CD4-positive, alpha-beta T cell treated with Interleukin-21 for 1 hour (primary cell): Measurements from ENCODE around the gene MYH6.
"Not testable (repeated sequence)": the region's sequence is repeated elsewhere in the genome, so short reads cannot be mapped to it uniquely, and the experiment has no call there.

ENCODE experiments used
- DNase-seq: peaks from one replicate; pipeline ENCODE4 v3.0.0-alpha.2; 2020

Gene MYH6

DNA sequence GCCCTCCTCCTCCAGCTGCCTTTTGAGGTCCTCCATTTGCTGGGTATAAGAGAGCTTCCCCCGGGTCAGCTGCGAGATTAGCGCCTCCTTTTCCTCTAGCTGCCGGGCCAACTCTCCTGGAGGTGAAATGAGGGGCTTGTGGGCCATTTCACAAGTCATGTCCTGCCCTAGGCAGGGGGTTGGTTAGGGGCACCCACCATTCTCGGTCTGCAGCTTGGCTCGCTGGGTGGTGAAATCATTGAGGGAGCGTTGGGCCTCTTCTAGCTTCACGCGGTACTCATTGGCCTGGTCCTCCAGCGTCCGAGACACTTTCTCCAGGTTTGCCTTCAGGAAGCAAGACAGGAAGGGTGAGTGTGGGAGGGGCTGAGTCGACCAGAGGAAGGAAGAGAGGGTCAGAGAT lies 18.7 kb downstream of the MYH6 start:
- no peak for DNase-seq

GRCh38 chr14:23388996-23389395 lies 19.1 kb downstream of the MYH6 start:
- DNase-seq = no peak

DNA sequence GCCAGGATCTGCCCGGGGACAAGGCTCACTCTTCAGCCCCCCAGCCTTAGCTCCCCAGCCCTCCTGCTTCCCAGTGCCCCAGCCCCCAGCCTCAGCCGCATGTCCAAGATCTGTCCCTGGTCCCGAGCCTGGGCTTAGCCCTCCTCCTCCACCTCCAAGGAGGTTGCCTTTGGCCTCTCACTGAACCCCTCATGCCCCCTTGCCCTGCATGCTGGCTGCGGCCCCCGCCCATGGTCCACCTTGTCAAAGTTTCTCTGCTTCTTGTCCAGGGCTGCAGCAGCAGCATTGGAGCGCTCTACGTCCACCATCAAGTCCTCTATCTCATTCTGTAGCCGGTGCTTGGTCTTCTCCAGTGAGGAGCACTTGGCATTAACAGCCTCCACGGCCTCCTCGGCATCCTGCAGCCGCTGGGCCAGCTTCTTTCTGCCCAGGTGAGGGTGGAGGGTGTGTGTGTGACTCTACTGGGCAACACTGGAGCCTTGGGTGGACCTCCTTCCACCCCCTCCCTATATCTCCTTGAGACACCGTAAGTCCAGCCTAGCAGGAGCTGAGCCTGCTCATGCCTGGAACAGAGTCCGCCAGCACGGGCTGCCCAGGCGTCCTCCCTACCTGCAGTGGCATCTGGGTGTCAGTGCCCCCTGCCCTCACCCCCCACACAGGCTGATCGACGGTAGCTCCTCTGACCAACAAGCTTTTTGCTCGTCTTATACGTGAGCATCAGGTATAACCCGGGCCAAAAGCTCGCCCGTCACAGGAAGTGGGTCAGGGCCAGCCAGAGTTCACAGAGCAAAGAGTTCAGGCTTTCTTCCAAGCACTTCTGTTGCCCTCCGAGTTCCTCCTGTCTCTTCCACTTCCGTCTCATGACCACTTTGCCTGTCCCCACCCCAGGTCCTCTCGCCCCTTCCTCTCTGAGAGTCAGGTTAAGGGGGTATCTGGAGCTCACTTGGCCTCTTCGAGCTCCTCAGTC lies 19.9 kb downstream of the MYH6 start:
- no peak for DNase-seq

DNA sequence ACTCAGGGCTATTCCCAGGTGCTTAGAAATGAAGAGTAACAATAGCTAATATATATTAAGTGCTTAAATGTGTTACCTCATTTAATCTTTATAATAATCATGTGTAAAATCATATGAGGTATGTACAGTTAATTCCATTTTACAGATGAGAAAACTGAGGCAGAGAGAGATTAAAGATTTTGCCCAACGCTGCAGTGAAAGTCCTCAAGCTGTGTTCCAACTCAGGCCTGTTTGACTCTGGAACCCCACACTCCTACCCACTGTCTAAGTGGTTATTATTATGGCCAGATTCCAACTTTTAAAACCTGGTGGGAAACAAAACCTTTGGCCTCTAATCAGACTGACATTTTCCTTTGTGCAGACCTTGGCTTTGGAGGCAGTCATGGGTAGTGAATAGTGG lies 21.1 kb downstream of the MYH6 start:
- DNase-seq = no peak

DNA sequence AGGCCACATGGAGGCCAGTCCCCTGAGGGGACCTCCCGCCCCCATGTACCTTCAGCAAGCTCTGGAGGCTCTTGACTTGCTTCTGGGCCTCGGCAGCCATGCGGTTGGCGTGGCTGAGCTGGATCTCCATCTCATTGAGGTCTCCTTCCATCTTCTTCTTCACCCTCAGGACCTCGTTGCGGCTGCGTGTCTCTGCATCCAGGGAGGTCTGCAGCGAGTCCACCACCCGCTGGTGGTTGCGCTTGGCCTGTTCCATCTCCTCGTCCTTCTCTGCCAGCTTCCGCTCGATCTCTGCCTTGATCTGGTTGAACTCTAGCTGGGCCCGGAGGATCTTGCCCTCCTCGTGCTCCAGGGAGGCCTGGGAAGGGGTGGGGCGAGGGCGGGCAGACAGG lies 21.8 kb downstream of the MYH6 start:
- DNase-seq = not testable (repeated sequence)

DNA sequence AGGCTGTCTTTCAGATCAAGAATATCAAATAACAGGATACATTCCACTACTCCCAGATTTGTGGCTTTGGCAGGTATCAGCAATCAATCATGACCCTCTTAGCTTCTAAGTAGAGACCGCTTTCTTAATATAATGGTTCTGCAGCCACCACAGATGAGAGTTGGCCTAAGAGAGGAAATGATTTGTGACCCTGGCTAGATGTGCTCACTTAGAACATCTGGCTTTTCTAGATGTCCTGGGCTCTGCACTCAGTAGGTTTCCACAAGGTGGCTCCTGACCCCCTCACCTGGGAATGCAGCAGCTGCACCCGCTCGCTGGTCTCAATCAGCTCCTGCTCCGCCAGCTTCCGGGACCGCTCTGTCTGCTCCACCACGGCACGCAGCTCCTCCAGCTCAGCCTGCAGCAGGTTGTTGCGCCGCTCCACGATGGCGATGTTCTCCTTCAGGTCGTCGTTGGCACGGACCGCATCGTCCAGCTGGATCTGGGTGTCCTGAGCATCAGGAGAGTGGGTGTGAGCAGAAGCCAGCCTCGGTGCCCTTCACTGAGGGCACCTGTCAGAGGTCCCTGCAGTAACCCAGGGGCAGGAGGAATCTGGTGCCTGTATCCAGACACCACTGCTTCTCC lies 22.3 kb downstream of the MYH6 start:
- no peak for DNase-seq

- DNase-seq = no peak
Measured at GRCh38 chr14:23385244-23385641, 22.8 kb downstream of the MYH6 start.

- no peak for DNase-seq
Measured at GRCh38 chr14:23384364-23385080, 23.6 kb downstream of the MYH6 start.

GRCh38 chr14:23382731-23383440 lies 25.2 kb downstream of the MYH6 start:
- no peak for DNase-seq

DNA sequence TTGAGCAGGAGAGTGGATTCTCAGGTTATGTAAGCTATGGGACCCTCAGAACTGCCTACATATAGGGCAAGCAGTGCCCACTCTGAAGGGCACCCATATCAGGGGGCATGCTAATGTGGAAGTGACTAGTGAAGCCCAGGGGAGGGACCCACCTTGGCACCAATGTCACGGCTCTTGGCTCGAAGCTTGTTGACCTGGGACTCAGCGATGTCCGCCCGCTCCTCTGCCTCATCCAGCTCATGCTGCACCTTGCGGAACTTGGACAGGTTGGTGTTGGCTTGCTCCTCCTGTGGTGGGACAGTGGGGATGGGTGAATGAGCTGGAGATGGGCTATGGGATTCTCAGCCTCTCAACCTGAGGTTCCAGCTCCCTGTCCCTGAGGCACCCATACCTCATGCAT lies 25.8 kb downstream of the MYH6 start:
- no peak for DNase-seq

DNA sequence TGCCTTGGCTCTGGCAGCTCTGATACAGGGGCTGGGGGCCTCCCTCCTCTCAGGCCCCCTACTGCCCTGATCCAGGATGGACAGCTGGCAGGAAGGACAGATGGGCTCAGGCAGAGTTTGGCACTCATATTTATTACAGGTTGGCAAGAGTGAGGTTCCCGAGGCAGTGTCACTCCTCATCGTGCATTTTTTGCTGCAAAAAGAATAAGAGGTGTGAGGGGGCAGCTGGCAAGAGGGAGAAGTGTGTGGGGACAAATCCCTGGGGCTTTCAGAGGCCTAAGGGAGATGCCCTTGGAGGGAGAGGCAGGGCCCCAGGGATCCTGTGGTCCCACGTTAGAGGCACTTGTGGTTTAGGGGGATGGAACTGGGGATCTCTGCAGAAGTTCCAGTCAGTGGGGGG lies 26.2 kb downstream of the MYH6 start:
- no peak for DNase-seq

- no peak for DNase-seq
Measured at GRCh38 chr14:23380976-23381375, 27.1 kb downstream of the MYH6 start.

DNA sequence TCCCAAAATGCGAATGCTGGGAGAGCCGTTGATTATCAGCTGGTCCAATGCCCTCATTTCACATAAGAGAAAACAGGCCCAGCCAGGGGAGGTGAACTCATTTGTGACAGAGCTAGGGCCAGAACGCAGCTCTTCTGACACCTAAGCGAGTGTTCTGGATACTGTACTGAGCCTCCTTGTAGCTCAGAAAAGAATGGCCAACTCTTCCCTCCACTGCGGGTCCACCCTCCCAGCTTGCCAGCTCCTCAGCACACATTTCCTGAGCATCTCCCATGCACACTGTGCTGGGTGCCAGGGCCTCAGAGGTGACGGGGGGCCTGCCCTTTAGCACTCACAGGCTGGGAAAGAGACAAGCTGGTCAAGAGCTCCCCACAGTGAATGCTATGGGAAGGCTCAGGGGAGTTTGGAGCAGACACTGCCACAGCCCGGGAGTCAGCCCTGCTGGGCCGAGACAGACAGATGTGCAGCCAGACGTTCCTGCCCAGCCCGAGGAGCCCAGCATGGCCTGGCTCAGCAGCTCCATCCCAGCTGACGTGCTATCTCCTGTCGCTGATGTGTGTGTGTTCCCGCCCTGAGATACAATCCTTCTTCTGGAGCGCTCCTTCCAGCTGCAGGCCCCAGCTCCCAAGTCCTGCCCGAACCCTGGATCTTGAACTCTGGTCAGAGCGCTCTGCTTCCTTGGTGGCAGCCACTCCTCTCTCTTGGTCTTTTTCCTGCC lies 27.7 kb downstream of the MYH6 start:
- no peak for DNase-seq

DNA sequence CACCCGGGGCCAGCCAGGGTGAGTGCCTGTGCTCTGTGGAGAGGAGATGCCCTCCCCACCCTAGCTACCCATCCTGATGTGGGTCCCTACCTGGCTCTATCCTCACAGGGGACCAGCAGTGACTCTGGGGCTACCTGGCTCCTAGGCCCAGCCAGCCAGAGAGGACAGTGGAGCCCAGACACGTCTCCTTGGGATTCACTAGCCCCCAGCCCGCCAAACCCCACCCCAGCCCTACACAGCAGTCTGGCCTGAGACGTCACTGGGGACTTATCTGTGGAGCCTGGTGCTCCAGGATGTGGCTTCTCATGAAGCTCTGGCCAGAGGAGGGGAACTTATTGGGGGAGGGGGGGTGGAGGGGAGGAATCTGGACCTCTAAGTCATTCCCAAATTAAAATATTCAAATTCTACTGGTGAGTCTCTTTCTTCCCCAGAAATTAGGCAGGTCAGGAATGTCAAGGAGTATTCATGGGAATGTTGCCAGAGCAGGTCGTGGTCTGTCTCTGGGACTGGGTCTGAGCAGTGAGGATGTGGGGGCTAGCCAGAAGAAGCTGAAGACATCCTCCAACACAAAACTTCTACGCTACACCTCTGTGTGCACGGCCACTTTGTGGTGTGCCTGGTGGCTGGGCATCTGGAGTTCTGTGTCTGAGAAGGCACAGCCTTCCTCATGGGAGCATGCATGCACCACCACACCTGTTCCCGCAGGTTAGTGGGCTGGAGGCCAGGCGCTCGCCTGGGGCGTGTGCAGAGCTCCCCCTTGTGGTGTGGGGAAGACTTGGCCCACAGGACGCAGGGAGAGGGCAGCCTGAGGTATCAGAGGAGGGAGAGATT lies 28.5 kb downstream of the MYH6 start:
- DNase-seq = peak; percentile 65

DNA sequence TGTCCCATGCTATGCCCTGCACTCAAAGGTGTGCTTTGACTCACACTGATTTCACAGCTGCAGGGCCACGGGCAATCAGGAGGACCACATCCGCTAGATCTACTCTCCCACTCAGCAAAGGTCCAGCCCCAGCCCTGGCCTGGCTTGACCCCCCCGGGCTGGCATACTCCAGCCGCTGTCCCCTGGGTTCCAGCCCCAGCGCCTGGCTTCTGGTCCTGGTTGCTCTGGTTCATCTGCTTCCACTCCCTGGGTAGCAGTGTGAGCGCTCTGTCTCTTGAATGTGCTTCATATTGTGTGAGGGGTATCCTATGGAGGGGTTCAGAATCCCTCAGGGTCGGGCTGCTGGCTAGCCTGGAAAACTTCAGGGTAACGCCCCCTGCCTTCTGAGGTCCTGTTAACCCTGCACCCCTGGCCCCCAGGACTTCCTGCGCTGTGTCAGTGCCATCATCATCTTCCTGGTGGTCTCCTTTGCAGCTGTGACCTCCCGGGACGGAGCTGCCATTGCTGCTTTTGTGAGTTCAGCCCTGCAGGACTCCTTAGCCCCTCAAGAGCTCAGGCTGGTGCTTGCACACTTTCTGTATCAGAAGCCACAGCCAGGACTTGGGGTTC lies 29.4 kb downstream of the MYH6 start:
- no peak for DNase-seq

DNA sequence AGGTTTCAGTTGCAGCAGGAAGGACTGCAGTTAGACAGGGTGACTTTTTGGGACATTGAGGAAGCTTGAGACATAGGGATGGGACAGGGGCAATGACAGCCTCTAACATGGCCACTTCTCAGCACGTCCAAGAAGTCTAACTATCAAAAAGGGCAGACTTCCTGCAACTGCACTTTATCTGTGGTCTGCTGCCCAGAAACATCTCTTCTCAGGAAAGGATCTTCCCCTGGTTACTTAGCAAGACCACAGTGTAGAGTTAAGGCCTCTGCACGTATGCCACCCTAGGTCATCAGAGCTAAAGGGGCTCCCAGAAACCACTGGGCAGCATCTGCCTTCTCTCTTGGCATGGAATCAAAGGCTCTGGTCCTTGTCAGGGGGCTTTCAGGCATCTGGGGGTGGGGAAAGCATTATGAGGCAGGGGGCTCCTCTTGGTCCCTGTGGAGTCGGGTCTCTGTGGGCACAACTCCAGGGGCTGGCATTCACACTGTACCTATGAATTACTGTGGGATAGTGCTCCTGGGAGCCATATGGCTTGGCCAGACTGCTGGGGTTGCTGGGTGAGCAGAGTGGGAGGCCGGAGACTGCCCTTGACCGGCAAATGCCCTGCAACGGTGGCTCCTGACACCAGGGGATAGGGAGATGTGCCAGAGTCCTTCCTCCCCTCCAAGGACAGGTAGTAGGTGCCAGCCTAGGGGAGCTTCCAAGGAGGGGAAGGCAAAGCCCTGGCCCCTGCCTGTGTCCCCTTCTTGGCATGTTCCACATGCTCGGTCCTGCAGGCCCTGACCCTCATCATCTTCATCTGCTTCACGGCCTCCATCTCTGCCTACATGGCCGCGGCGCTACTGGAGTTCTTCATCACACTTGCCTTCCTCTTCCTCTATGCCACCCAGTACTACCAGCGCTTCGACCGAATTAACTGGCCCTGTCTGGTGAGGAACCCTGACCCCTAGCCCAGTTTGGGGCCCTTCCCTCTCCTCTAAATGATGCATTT lies 30.2 kb downstream of the MYH6 start:
- DNase-seq = no peak

DNA sequence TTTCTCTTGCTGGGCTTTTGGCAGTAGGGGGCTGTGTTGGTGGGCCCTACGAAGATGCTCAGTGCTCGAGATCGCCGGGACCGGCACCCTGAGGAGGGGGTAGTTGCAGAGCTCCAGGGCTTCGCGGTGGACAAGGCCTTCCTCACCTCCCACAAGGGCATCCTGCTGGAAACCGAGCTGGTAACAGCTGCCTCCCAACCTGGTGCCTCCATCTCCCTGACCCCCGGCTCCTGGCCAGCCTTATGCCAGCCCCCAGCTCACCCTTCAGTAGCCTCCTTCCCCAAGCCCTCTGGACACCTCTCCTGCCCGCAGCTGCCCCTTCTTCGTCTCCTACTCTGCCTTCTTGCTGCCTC lies 30.9 kb downstream of the MYH6 start:
- no peak for DNase-seq

DNA sequence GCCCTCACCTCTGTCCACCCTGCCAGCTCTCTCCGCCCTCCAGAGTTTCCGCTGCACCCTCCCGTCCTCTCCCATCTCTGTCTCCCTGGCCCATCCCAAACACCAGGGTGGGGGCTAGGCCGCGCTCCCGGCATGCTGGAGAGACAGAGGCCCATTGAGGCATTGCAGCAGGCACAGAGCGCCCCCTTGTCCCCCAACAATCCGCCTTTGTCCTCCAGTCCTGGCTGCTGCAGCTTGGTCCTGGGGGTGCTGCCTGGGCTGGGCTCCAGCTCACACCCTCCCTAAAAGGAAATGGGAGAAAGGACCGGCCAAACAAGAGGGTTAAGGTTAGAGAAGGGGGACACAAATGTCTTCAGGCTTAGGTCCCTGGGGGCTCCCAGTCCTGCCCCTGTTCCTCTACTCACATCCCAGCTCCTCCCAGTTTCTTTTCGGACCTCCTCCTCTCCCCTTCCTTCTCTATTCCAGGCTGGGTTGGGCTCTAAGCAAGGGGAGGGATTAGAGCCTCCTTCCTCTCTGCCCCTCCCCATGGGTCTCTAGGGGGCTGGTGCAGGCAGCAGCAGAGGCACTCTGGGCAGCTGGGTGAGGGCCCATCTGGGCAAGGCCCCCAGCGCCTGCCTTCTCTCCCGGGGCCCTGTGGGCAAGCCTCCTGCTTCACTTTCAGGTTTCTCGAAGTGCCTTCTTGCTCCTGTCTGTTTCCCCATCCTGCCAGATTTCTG lies 31.4 kb downstream of the MYH6 start, which contains the start of gene CMTM5:
CMTM5 (plus strand) TSS at position 565 of the 716 bp plus-strand sequence. CDS start 206 bp downstream, outside the sequence.
- no peak for DNase-seq
